ENCODE data around the gene PCCA.
A peak's percentile ranks its signal among the peaks of the same experiment; 100 is the strongest.
"Not testable (repeated sequence)": the region's sequence is repeated elsewhere in the genome, so short reads cannot be mapped to it uniquely, and the experiment has no call there.

The PCCA gene

GRCh38 chr13:100141461-100141961 is 52.6 kb downstream of the PCCA start:
- DNase-seq (ENCODE audit: low read depth), result not testable (repeated sequence)

- DNase-seq (ENCODE audit: low read depth), result no peak
These were observed 57.6 kb downstream of the PCCA start for GRCh38 chr13:100146534-100146933.

- DNase-seq (ENCODE audit: low read depth), result no peak
These were observed 58.9 kb downstream of the PCCA start for GRCh38 chr13:100147825-100148224.

GRCh38 chr13:100148422-100148821 is 59.5 kb downstream of the PCCA start:
- no peak for DNase-seq (ENCODE audit: low read depth)

GRCh38 chr13:100149389-100149788 is 60.5 kb downstream of the PCCA start:
- DNase-seq (ENCODE audit: low read depth), result no peak

GRCh38 chr13:100150711-100151110 is 61.8 kb downstream of the PCCA start:
- not testable (repeated sequence) for DNase-seq (ENCODE audit: low read depth)

GRCh38 chr13:100154842-100155416 is 66.0 kb downstream of the PCCA start:
- DNase-seq (ENCODE audit: low read depth), result no peak

GRCh38 chr13:100156788-100157187 is 67.9 kb downstream of the PCCA start:
- DNase-seq (ENCODE audit: low read depth), result no peak

GRCh38 chr13:100158569-100158968 is 69.7 kb downstream of the PCCA start:
- DNase-seq (ENCODE audit: low read depth), result no peak

GRCh38 chr13:100159584-100159983 is 70.7 kb downstream of the PCCA start:
- no peak for DNase-seq (ENCODE audit: low read depth)

- DNase-seq (ENCODE audit: low read depth), result no peak
These were observed 71.6 kb downstream of the PCCA start for GRCh38 chr13:100160450-100160849.

GRCh38 chr13:100163375-100163774 is 74.5 kb downstream of the PCCA start:
- DNase-seq (ENCODE audit: low read depth), result no peak

- no peak for DNase-seq (ENCODE audit: low read depth)
These were observed 84.3 kb downstream of the PCCA start for GRCh38 chr13:100173203-100173602.

- not testable (repeated sequence) for DNase-seq (ENCODE audit: low read depth)
These were observed 85.6 kb downstream of the PCCA start for GRCh38 chr13:100174455-100174854.

GRCh38 chr13:100175078-100175802 is 86.3 kb downstream of the PCCA start:
- no peak for DNase-seq (ENCODE audit: low read depth)

GRCh38 chr13:100175803-100176182 is 86.9 kb downstream of the PCCA start:
- no peak for DNase-seq (ENCODE audit: low read depth)

GRCh38 chr13:100176801-100177400 is 88.0 kb downstream of the PCCA start:
- peak; percentile 4 for DNase-seq (ENCODE audit: low read depth)

- DNase-seq (ENCODE audit: low read depth), result no peak
These were observed 89.4 kb downstream of the PCCA start for GRCh38 chr13:100178309-100178708.

- DNase-seq (ENCODE audit: low read depth), result no peak
These were observed 90.4 kb downstream of the PCCA start for GRCh38 chr13:100179276-100179675.

GRCh38 chr13:100182900-100183490 is 94.1 kb downstream of the PCCA start:
- DNase-seq (ENCODE audit: low read depth), result no peak

GRCh38 chr13:100184095-100184494 is 95.2 kb downstream of the PCCA start:
- no peak for DNase-seq (ENCODE audit: low read depth)

GRCh38 chr13:100195568-100195967 is 106.7 kb downstream of the PCCA start:
- no peak for DNase-seq (ENCODE audit: low read depth)

- no peak for DNase-seq (ENCODE audit: low read depth)
These were observed 107.5 kb downstream of the PCCA start for GRCh38 chr13:100196375-100196774.

All from HS-27A (cell line).